ENCODE results near the gene BTN2A1.
A peak's percentile ranks its signal among the peaks of the same experiment; 100 is the strongest.

BTN2A1 gene

DNA sequence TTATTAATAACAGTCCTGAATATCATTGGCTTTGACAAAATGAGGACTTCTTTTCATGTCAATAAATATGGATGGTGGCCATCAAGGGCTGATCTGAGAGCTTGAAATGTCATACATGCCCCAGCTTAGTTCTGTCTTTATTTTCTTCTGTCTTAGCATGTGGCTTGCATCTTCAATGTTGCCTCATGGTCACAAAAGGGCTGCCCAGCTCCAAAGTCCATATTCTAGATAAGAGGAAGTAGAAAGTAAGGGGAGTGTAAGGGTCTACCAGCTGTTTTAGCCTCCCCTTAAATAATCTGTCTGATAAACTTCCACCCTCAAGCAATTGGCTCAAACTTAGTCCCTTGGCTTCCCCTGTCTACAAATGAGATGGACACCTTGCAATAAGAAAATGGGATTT is 14.2 kb downstream of the BTN2A1 start:
- FAIRE-seq, result no peak

DNA sequence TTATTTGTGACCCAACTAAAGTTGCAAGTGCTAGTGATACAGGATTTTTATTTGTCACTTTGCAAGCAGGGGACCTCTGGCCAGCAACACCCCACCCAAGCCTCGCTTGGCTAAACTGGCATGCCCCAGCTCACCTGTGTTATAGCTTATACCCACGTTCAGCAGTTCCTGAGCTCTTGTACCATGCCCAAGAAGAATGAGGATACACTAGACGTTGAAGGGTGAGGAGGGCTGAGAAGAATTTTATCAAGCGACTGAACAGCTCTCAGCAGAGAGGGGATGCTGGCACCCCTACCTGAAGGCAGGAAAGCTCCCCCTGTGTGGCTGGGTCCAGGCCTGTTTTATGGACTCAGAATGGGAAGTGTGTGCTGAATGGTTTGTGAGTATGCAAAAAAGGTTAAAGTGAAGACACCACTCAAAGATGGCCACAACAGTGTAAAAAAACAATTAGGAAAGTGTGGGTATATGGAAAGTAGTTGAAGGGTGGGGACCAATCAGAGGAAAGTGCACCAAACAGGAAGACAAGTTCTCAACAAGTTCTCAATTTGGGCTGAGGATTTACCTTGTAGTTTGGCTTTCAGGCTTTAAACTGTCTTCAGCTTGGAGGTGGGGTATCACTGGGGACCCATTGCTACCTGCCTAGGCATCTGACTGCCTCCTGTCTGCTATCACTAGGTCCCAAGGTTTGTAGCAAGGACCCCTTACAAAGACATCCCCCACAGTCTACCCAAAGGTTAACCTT is 15.0 kb downstream of the BTN2A1 start:
- FAIRE-seq, result no peak

DNA sequence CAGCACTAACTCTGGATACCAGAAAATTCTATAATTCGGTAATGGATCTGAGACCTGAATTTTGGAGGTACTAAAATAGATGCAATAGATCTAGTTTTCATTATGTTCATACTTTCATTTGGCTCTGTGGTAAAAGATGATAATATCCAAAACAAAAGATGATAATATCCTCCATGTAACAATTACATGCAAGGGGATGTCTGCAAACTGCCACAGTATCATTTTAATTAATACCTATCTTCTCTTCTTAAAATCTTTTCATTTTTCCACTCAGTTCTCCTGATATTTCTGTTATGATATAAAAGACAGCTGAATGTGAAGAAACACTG is 15.6 kb downstream of the BTN2A1 start:
- no peak for FAIRE-seq

DNA sequence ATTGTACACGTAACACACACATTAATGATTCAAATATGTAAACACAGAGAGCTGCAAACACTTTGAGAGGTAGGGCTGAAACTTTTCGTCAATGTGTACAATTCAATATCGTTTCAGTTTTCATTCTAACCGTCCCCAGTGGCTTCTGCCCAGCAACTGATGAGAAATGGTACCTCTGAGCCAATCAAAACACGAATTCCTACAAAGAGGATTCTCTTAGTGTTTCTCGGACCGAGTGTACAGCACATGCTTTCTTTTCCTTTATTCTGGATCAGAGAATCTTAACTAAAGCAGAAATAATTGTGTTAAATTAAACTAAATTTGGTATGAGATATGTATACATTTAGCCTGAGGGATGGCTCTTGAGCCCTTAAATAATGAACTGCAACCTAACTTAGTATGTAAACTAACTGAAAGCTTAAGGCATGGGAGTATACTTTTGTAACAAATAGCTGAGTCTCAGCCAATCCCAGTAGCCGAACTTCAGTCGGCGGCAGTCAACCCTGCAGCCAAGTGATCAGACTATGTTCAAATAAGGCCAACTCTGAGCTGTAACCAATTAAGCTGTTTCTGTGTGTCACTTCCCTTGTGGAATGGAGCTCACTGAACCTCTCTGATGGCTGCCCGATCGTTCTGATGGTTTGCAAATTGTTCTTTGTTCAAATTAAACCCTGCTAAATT is 16.1 kb downstream of the BTN2A1 start:
- peak; percentile 97 for FAIRE-seq

DNA sequence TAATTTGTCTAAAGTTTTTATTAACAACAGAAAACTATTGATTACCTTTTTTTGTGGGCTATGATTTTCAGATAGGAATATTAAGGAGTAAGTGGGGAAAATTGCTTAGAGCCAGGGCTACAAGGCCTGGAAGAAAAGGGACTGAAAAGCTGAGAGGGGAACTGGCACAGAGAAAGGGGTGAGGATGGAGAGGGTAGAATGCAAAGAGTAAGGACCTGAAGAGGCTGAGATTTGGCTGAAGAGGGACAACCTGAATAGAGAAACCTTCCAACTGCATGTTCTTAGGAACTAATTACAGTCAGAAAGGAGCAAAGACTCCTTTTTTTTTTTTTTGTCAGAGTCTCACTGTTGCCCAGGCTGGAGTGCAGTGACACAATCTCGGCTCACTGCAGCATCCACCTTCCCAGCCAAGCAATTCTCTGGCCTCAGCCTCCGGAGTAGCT is 16.7 kb downstream of the BTN2A1 start:
- no peak for FAIRE-seq

DNA sequence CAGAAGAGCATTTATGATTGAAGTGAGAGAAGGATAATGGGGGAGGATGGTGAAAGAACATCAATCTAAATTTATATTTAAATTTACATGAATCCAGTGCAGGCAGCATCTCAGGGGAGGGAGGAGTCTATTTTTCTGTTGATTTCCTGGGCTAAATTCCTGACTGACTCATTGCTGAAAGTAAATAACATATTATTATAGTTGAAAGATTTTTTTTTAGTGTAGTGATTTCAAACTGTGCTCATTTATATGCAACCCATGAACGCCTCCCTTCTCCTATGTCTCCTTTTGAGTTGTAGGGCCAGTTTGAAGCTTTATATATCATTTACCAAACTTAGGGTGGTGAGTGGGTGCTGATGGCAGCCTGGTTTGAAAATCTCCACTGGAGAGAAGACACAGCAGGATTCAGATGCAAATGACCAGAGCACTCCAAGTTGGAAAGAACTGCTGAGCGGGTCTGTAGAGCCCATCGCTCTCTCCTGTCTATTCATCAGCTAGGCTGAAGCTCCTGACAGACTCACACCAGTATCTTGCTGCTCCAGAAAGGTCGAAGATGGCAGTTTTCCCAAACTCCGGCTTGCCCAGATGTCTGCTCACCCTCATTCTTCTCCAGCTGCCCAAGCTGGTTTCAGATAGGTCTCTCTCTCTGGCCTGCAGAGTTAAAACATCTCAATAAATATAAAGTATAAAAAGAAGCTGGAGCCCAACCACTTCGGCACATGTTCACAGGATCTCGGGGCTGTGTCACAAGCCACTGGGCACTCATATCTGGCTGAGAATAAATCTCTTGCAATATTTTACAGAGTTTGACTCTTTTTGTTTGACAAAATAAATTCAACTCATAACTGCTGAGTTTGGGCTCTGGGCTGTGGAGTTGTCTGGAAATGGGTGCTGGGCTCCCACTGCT is 18.3 kb downstream of the BTN2A1 start:
- no peak for FAIRE-seq

DNA sequence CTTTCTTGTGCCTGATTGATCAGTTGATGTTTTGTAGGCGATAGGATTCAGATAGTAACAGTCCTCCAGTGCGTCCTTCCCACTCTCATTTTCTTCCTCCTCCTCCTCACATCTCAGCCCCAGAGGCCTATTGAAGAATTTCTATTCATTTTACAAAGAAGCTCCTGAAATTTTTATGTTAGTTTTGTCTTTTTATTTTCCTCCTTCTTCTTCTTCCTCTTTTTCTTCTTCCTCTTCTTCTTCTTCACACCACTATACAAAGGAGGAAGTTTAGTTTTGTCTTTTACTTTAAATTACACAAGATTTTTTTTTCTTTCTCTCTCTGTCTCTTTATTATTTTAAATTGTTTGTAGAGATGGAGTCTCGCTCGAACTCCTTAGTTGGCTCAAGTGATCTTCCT is 19.1 kb downstream of the BTN2A1 start:
- FAIRE-seq, result no peak

DNA sequence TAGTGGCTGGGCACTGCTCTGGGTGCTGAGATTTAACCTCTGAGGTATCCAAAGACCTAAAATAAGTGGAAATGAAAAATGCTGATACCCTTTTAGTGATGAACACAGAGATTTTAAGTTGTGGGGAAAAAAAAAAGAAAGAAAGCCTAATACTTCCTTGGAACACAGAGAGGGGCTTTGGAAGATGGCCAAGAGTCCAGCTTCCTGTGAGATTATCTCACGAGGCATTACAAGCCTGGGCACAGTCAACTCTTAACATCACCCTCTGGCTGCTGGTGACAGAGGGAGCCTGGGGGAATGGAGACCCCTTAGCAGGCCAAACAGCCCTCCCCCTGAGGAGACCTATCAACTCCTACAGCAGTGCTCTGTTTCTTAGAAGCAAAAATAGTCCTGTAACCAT is 19.7 kb downstream of the BTN2A1 start:
- FAIRE-seq, result no peak

DNA sequence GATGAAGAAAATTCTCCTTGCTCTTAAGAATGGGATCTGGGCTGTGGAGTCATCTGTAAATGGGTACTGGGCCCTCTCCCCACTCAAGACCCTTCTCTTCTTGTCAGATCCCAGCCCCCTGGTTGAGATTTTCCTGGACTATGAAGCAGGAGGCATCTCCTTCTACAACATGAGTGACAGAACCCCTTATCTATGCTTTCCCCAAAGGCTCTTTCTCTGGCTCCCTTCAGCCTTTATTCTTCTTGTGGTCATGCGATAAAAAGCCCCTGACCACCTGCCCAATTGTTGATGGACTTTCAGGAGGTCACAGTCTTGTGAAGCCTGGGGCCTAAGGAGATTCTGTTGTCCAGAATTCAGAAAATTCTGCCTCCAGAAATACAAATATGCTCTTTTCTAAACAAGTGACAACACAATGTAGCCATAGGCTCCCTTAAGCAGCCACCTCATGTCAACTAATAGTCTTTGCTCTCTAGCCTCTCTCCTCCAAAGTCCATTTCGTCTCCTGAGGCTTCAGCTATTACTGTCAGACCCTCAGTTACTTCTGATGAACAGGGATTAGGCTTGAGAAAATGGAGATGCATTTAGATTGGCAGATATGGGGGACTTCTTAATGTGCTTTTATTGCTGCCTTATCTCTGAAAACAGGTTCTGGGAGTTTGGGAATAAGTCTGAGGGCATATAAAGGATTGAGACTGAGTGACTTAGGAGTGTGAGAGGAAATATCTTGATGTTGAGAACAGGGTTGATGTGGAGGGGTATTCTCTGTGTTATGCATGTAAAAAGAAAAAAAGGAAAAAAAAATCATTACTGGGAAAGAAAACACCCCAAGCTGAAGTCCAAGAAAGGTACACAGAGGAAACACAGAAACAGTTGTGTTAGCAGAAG is 20.6 kb downstream of the BTN2A1 start:
- no peak for FAIRE-seq

DNA sequence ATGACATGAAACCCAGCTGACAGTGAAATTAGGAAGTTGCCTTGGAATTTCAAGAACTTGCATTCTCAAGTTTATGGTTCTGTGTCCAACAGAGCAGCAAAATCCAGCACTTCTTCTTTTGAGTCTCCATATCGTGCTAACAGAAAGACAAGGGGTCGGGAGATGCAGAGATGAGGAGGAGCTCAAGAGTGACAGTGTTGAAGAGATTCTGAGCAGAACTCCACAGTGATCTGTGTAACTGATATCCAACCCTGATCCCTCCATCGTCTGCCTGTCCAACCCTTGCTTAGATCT is 21.2 kb downstream of the BTN2A1 start:
- no peak for FAIRE-seq

DNA sequence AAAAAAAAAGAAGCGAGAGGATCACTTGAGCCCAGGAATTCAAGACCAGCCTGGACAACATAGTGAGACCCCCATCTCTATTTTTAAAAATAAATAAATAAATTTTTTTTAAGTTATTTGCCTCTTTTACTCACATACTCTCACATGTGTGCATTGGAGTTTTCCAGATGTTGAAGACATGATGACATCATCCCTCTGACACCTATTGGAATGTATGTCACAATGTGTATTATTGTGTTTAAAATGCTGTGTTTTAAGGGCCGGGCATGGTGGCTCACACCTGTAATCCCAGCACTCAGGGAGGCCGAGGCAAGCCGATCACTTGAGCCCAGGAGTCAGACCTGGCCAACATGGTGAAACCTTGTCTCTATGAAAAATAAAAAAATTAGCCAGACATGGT is 24.6 kb downstream of the BTN2A1 start:
- no peak for FAIRE-seq

DNA sequence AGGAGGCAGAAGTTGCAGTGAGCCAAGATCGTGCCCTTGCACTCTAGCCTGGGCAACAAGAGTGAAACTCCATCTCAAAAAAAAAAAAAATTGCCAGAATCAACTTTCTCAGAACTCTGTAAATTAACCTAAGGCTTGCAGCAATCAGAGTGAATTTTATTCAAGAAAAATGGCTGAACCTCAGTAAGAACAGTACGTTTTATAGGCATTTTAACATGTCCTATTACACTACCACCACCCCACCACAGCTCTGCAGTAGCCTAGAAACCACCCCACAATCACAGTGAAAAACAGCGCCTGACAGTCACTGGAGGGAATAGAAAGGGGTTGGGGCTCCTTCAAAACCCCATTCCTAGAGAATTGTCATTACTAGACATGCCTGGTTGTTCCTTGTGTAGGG is 26.0 kb downstream of the BTN2A1 start:
- no peak for FAIRE-seq

DNA sequence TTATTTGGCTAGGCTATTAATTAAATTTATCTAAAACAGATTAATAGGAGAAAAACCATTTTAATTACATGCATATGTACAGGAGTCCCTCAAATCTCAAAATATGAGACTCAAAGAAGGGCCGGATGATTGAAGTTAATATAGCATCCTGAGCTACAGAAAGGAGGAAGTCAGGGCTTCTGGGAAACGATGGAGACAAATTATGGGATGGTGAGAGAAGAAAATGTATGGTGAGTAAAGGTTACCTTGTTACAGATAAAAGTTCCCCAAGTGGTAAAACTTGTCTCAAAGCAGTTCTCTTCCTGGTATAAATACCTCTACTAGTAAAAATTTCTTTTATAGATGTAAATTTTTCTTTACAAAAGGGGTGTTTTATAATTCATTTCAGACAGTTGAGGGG is 26.4 kb downstream of the BTN2A1 start:
- no peak for FAIRE-seq

DNA sequence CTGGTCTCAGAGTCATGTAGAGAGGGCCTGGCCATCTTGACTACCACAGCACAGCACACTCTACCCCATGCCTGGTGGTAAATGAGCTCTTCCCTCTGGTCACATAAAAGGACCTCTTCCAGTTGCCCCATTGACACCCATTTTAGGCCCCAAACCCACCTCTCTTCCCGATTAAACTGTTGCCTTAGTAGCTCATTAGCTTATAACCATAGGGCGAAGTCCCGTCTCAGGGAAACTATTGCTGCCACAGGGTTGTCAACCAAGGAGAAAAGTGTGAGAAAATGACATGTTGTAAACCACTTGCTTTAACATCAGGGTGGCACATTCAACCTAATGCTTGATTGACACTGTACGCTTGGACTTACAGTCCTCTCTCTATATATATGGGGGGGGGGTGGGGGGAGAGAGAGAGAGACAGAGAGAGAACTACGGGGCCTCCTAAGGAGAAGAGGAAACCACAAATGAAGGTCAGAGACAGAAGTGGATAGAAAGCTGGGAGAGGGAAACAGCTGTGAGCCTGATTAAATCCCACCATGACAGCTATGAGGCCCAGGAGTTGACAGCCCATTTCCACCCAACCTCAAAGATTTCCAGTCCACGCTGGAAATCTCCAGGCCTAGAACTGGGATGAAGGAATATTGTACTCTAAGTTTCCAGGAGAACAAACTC is 27.5 kb downstream of the BTN2A1 start:
- no peak for FAIRE-seq

DNA sequence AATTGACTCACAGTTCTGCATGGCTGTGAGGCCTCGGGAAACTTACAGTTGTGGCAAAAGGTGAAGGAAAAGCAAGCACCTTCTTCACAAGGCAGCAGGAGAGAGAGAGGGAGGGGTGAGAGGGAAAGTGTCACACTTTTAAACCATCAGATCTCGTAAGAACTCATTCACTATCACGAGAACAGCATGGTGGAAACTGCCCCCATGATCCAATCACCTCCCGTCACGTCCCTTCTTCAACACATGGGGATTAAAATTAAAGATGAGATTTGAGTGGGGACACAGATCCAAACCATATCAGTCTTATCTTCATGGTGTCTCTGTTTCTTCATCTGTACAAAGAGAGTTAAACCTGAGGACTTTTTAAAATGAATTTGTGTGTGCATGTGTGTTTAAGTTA is 28.6 kb downstream of the BTN2A1 start:
- no peak for FAIRE-seq

DNA sequence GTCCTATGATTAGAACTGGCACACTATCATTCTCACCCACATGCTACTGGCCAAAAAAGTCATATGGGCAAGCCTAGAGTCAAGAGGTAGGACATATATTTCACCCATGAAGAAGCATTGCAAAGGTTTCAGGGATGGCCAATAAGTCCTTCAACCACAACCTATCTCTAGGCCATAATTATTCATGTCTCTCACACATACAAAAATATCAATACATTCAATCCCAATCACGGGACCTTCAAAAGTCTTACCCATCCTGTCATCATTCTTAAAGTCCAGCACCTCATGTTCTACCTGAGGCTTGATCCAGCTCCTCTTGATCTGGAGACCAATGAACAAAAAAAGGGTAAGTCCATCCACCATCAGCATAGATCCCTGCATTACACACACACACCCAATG is 29.7 kb downstream of the BTN2A1 start:
- no peak for FAIRE-seq

DNA sequence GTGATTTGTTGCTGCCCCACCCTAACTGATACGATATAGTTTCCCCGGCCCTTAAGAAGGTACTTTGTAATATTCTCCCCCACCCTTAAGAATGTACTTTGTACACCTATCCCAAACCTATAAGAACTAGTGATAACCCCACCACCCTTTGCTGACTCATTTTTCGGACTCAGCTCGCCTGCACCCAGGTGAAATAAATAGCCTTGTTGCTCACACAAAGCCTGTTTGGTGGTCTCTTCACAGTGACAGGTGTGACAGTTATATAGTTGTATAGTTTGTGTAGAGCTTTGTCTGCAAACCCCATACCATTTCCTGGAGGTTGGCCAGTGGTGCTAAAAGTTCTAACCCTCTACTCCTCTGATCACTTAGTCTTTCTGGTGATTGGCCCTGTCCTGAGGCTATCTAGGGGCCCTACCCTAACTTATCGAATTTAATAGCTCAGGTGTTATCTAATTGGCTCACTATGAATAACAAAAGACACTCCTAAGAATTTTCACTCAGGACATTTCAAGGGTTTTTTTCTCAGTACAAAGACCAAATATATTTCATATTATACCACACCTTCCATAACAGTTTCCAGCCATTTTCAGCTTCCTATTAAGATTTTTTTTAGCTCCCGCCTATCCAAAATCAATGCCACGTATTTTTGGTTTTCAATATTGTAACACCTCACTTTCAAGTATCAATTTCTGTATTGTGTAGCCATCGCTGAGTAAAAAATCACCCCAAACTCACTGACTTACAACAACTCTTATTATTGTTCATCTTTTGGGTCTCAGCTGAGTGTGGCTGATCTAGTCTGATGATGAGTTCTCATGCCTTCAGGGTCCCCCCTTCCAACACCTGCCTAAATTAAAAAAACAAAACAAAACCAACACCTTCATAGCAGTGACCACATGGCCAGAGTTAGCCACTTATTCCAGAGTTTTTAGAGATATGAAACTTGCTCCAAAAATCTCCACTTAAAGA is 32.5 kb downstream of the BTN2A1 start:
- no peak for FAIRE-seq

DNA sequence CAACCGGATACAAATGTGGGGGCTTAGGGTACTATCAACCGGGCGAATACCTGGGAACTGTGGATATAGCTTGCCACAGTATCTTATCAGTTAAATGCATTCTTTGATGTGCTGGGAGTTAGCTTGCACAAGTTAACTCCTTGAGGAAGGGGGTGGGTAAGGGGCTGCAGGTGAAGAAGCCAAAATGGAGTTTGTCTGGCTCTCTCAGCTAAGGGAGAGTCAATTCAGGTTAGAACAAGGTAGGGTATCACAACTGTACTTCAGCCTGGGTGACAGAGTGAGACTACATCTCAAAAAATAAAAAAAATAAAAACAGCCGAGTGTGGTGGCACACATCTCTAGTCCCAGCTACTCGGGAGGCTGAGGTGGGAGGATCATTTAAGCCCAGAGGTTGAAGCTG is 33.8 kb downstream of the BTN2A1 start:
- FAIRE-seq, result no peak

DNA sequence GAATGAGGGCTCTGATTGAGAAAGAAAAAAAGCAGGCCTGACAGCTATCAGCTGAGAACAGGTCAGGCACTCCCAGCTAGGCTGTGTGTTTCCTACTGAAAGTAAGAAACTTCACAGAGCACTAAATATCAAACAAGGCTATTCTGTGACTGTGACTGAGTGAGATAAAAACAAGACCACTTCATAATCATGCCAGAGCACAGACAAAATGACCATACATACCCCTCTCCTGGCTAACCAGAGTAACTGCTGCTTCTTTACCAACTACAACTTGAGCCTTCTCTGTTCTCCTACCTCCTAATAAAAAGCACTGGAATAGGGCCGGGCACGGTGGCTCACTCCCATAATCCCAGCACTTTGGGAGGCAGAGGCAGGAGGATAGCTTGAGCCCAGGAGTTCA is 35.5 kb downstream of the BTN2A1 start:
- FAIRE-seq, result no peak

DNA sequence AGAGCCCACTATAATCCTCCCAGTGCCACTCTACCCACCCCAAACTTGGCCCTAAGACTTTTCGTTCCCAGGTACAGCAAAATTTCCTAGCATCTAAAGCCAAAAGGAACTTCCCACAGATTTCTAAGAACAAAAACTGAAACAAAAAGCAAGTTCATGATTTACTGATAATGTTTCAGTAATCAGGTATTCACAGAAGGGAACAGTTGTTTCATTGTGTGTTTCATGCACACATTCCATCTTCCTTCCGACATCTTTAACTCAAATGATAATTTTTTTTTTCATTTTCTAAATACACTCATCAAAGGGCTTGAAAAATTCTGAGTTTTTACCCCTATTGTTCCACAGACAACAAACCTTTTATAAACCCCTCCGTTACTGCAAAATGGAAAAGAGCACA is 36.4 kb downstream of the BTN2A1 start:
- FAIRE-seq, result no peak

DNA sequence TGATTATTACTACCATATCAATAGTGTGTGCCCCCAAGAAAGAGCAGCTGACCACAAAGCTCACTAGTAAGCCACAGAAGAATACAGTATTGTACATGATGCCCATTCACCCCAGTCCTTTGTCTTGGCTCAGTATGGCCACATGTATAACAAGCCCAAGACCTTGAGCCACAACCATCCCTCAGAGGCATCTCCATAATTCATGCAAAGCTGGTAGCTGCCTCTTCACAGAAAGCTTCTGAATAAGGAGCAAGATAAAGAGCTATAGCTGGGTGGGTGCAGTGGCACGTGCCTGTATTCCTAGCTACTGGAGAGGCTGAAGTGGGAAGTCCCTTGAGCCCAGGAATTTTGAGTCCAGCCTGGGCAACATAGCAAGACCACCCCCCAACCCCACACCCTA is 37.5 kb downstream of the BTN2A1 start:
- no peak for FAIRE-seq

All from G401.6 (cell line).